Adrenal gland (tissue), 12 donors: ENCODE results near the gene MDFI. TPM values are rescaled to one million over a fixed set of nuclear protein-coding genes. Genes with fewer than 3 reads are reported as not detected.

Experiments
- DNase-seq, 7 donors: peaks; one replicate each; pipeline ENCODE4 v3.0.0-alpha.2; 2019 to 2020
- H3K27ac ChIP-seq, 5 donors: fragments of 200-600 bp; sonication (generic) in 4 of 5; 1 replicate in 3 of 5; 2 replicates in 2 of 5; pipeline versions ENCODE4 v1.5.1 to v1.8.0; 2016 to 2020; ENCODE audit warnings: mild to moderate bottlenecking in 1 of 5
- H3K27me3 ChIP-seq: fragments of 200-600 bp; 2 replicates; pipeline ENCODE4 v1.8.0; 2021
- H3K36me3 ChIP-seq, 2 donors: fragments of 200-600 bp; replicated peaks in 1 of 2; 1 replicate in 1 of 2; 2 replicates in 1 of 2; pipeline versions ENCODE4 v1.5.1 to v1.8.0; 2018 to 2022
- H3K4me1 ChIP-seq, 2 donors: fragments of 200-600 bp; replicated peaks in 1 of 2; 1 replicate in 1 of 2; 2 replicates in 1 of 2; pipeline versions ENCODE4 v1.5.1 to v1.8.0; 2018 to 2021
- H3K4me3 ChIP-seq, 4 donors: fragments of 200-600 bp; sonication (generic) in 3 of 4; one replicate each; pipeline ENCODE4 v1.5.1; 2016 to 2018
- H3K9me3 ChIP-seq, 3 donors: fragments of 200-600 bp; sonication (generic) in 1 of 3; replicated peaks in 1 of 3; 1 replicate in 2 of 3; 2 replicates in 1 of 3; pipeline versions ENCODE4 v1.5.1 to v1.8.0; 2016 to 2021
- CTCF ChIP-seq, 6 experiments: fragments of 450-650 bp in 4 of 6; fragments of 200-600 bp in 2 of 6; sonication (generic) in 1 of 6; IDR thresholded peaks; 1 replicate in 5 of 6; 2 replicates in 1 of 6; pipeline versions ENCODE4 v1.5.1 to v1.8.0; 2016 to 2021; ENCODE audit warnings: antibody characterized with exemption in 6 of 6, mild to moderate bottlenecking in 2 of 6, moderate library complexity in 1 of 6
- POLR2A ChIP-seq, 2 donors: fragments of 450-650 bp; IDR thresholded peaks; one replicate each; pipeline ENCODE4 v1.6.1; 2017; ENCODE audit warnings: antibody characterized with exemption in 2 of 2, mild to moderate bottlenecking in 2 of 2, moderate library complexity in 1 of 2
- WGBS, 4 donors: extraction: QIAGEN DNeasy Blood & Tissue Kit in 2 of 4; methylation state at CpG; one replicate each; pipeline versions ENCODE4 v1.1.5 to v1.1.7; 2013 to 2017; 5-methylcytosine and 5-hydroxymethylcytosine counted together
- intact Hi-C, 2 donors: fragments of 100-400 bp; cut with DNase I; formaldehyde crosslinking; loops; one replicate each; pipeline versions ENCODE4 v1.14.1 to v1.15.0; 2022 to 2023
- polyA plus RNA-seq, 3 donors: library from polyadenylated mRNA; stranded (reverse); fragments of 200-250 nt in 2 of 3; fragments of 350-450 nt in 1 of 3; fragmentation: Illumina TruSeq in 1 of 3; extraction: RNeasy Lipid Tissue Mini Kit (QIAGEN cat#74804) in 1 of 3; gene quantifications; one replicate each; pipeline ENCODE4 v1.2.3, GENCODE V29; 2013 to 2014
- total RNA-seq, 9 donors: library from RNA; depleted of rRNA in 4 of 9; stranded (reverse); fragments of >200 nt in 4 of 9; fragments of 120-200 nt in 1 of 9; fragmentation: NEBNext Ultra II Directional in 1 of 9; extraction: Animal tissue kit (Norgen Biotek cat#: 25700) in 1 of 9; gene quantifications; one replicate each; pipeline versions ENCODE4 v1.1.0 to v1.2.4, GENCODE V29; 2013 to 2023
- donor health status: healthy with polysubstance abuse.
- donor health status: Bipolar disorder and iron deficiency.
- donor health status: DM: yes; HTN: yes; CAD: no.
- donor health status: DM: no; HTN: no; CAD: no.
- donor health status: DM: no; HTN: no; CAD: no.
- donor health status: DM: yes; HTN: yes; CAD: no.

The MDFI gene
- total and polyA plus RNA-seq, 12 donors = 0.44 to 26.6 (median 11.7) TPM

- intact Hi-C loops = no loop called here
- DNase-seq = no peak
- Histone ChIP-seq H3K27me3 (peaks cover 22% of the 10 kb centered on the region), H3K9me3 (no peaks in the 10 kb centered on the region), H3K36me3 (no peaks in the 10 kb centered on the region), H3K27ac (no peak overlapping the region), H3K4me1 (peaks cover 0 to 16% of the 10 kb centered on the region in 2 donors), H3K4me3 (no peak overlapping the region)
- no peak for TF ChIP-seq CTCF (IDR thresholded peaks at IDR 0.05)
- no peak for TF ChIP-seq POLR2A (IDR thresholded peaks at IDR 0.05)
- WGBS, 4 donors = 31 to 40% (median 34%) methylated on average over 3 to 4 of the region's 4 CpGs
Measured at GRCh38 chr6:41634657-41635056, 3.6 kb upstream of the MDFI start.

GRCh38 chr6:41635365-41635764 is 2.9 kb upstream of the MDFI start:
- H3K4me1 ChIP-seq = peaks cover 0 to 16% of the 10 kb centered on the region in 2 donors

GRCh38 chr6:41636833-41637193 is 1.5 kb upstream of the MDFI start:
- Histone ChIP-seq H3K9me3 (no peaks in the 10 kb centered on the region), H3K4me3 (peak overlapping the region in 1 of 4 donors; percentile 52), H3K27ac (no peak overlapping the region), H3K27me3 (peaks cover 22% of the 10 kb centered on the region), H3K36me3 (no peaks in the 10 kb centered on the region), H3K4me1 (peaks cover 0 to 16% of the 10 kb centered on the region in 2 donors)
- 23 to 48% (median 30%) methylated on average over 11 to 31 of the region's 31 CpGs for WGBS, 4 donors
- TF ChIP-seq POLR2A (IDR thresholded peaks at IDR 0.05) (no peak), CTCF (IDR thresholded peaks at IDR 0.05) (no peak)
- intact Hi-C loops = no loop called here
- peak in 6 of 7 donors; percentile 29 to 59 (median 38) for DNase-seq

More at GRCh38 chr6:41635365-41635764, 2.9 kb upstream of the MDFI start:
- H3K4me3 ChIP-seq = no peak overlapping the region
- 77 to 82% (median 81%) methylated on average over 6 of the region's 6 CpGs for WGBS, 4 donors
- DNase-seq = no peak
- peaks cover 22% of the 10 kb centered on the region for H3K27me3 ChIP-seq
- no peaks in the 10 kb centered on the region for H3K36me3 ChIP-seq
- no peaks in the 10 kb centered on the region for H3K9me3 ChIP-seq
- no peak for TF ChIP-seq CTCF (IDR thresholded peaks at IDR 0.05)
- TF ChIP-seq POLR2A (IDR thresholded peaks at IDR 0.05) = no peak
- intact Hi-C loops = no loop called here
- no peak overlapping the region for H3K27ac ChIP-seq

DNA sequence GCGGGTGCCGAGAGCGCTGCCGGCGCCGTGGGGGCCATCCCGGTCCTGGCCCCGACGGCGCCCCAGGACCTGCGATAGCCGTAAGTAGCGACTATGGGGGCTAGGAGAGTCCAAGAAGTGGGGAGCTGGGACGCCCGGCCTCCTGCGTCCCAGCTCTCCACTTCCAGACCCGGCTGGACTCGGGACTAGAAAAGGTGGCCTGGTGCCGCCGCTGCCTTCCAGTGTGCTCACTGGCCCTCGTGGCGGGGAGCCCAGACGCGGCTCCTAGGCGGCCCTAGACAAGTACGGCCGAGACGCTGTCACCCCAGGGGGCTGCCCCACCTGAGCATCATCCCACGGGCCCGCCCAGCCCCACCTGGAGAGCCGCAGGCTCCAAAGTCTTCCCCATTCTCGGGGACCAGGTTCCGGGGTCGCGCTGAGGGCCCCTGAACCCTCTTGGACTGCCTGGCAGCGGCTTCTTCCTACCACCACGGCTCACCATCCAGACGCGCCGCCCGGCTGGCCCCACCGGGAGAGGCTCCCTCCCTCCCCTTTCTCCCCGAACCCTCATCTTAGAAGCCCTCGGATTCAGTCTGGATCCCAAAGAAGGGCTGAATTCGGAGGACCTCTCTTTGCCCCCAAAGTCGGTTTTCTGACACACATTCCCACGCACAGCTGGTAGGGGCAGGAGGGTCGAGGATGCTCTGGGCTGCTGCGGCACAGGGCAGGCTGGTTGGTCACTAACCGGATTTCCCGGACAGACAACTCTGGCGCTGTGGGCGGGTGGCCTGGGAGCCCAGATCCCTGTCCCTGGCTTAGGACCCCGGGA is 870 bp upstream of the MDFI start:
- no peak for TF ChIP-seq POLR2A (IDR thresholded peaks at IDR 0.05)
- TF ChIP-seq CTCF (IDR thresholded peaks at IDR 0.05) = no peak
- H3K4me3 ChIP-seq = peak overlapping the region in 1 of 4 donors; percentile 52
- WGBS, 4 donors = 0 to 21% (median 17%) methylated on average over 5 to 54 of the region's 54 CpGs
- H3K27me3 ChIP-seq = peaks cover 22% of the 10 kb centered on the region
- peak overlapping the region in 2 of 5 donors; percentile 68 to 78 for H3K27ac ChIP-seq
- no peaks in the 10 kb centered on the region for H3K9me3 ChIP-seq
- no peaks in the 10 kb centered on the region for H3K36me3 ChIP-seq
- H3K4me1 ChIP-seq = peaks cover 0 to 16% of the 10 kb centered on the region in 2 donors
- DNase-seq = no peak
- intact Hi-C loops = no loop called here
